HK-2 (cell line): ENCODE data around the gene GASK1A.

Experiments used
- DNase-seq: peaks from one replicate; pipeline ENCODE4 v3.0.0-alpha.2; 2018; ENCODE audit not compliant: unreplicated experiment

Gene GASK1A

DNA sequence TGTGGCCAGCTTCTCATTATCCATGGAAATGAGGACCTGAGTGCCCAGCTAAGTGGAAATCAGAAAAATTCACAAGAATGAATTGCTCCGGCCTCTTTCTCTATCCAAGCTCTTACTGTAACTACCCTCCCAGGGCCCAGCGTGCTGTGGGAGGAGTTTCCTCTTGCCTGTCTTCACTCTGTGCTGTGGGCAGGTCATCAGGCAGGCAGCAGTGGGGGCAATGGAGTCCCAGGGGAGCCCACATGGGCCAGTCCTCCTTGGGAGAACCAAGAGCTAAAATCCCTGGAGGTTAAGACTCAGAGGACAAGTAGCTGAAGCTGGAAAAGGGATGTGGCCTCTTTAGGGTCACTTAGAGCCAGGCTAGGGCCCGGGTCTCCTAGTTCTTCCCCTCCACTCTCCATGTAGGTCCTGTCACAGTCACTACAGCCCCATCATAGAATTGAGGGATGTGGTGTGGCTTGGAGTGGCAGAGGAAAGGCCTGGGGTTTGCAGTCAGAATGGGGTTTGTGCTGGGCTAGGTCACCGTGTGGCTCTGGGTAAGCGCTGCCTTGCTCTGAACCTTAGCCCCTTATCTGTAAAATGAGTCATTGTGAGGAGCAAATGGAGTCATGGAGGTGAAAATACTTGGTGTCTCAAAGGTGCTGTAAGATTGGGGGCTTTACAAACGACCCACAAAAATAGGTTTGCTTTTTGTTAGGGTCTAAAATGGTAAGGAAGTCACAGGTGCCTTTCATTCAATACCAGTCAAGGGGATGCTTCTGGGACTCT lies 3.7 kb downstream of the GASK1A start:
- no peak for DNase-seq

DNA sequence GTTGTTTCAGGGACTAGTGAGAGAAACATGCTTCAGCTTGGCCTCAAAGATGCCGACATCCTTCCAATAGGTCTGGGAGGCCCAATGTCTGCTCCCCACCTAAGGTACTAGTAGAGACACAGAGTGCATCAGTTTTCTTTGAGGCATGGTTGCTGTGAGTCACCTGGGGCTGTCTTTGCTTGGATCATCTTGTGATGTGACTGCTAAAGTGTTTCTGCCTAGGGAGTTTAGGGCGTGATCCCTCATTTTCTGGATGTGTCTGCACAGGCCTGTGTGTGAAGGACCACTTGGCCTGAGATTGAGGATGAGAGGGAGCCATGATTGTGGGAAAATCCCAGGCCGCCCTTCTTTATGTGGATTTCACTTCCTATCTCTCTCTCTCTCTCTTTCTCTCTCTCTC lies 4.8 kb downstream of the GASK1A start:
- DNase-seq: no peak

DNA sequence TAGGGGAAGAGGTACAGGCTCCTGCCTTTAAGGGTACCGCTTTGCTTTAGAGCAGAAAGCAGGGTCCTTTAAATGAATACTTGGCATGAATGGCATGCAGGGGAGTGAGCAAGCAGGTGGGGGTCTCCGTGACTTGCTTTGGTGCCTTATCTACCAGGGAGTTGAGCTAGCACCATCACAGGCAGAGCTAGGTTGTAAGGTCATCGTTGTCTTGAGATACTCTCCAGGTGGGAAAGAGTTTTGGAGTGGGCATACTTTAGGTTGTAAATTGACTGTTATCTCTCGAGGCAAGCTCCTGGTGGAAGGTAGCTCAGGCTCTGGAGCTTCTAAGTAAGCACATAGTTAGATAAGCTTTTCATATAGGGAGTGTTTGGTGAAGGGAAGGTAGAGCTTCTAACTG lies 5.6 kb downstream of the GASK1A start:
- no peak for DNase-seq

DNA sequence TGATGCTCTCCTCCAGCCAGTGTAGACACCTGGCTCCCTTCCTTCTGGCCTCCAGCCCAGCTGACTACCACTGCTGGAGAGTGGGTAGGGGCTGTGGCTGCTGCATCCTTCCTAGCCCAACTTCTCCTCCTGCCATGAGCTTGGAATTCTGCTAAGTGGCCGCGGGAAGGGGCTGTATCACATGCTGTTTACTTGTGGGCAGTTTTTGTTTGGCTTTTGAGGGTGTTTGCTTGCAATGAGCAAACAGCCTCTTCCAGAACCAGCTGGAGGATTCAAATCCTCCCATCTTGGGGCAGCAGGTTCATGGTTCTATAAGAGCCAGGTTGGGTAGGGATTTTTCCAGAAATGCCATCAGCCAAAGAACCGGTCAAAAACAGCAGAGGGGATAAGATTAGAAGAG lies 9.0 kb downstream of the GASK1A start:
- DNase-seq: no peak

DNA sequence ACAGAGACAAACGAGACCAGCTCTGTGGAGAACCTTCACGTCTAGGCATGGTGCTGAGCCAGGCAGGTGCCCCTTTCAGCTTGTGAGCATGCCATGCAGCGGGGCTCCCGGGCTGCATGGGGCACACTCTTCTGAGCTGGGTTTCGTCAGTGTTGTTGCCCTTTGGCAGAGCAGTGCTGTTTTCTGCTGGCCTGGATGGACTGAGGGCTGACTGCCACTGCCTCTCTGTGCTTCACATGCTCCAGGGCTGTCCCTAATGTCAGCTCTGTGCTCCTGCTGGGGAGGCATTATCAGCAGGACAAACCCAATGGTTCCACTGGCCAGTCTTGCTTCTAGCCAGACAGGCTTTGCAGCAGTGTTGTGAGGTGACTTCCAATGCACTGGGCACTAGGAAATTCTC lies 9.5 kb downstream of the GASK1A start:
- DNase-seq: no peak

DNA sequence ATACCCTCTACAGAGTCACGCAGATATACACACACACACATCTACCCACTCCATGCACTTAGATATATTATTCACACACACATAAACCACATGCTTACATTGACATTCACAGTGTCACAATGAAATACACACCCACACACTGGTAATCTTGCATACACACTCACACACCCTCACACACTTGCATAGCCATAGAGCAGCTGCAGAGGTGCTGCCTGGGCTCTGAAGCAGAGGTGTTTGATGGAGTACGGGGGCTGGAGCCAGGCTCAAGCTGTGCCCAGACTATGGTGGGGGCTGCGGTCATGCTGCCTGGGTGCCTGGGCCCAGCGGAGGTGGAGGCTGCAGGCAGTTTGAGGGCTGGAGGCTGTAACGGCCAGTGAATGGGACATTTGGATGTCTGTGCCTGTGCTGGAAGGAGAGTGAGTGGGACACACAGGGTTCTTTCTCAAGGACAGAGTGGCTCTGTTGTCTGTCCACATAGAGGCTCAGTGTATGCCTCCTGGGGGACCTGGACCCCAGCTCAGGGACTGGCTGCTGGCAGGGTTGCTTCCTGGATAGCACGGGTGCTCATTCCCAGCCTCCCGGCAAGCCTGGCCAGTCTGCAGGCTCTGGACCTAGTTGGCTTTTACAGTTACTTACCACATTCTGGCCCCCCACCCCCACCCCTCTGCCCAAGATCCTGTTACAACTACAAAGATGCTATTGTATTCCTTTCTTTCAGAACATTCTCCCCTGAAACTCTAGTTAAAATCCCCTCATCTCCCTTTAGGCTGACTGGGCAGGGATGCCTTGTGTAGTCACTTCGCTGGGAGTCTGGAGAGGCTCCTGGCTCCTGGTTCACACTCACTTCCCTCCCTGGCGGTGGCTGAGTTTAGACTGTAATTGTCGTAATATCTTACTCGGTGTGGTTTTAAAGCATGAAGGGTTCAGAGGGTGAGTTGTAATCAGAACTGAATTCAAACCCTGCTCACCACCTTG lies 12.5 kb downstream of the GASK1A start:
- DNase-seq: no peak

DNA sequence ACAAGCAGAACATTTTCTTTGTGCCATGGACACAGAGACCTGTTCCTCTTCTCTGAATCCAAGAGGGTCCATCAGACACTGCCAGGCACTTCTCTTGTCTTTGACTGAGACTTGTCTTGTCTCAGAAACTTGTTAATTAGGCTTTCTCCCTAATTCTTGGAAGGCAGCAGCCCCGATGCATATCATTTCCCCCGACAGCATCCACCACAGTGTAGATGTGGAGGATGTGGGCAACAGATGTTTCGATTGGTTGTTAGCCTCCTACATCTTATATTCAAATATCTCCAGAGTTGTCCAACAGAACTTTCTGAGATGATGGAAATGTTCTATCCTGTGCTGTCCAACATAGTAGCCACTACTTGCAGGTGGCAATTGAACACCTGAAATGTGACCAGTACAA lies 15.5 kb downstream of the GASK1A start:
- DNase-seq: no peak

DNA sequence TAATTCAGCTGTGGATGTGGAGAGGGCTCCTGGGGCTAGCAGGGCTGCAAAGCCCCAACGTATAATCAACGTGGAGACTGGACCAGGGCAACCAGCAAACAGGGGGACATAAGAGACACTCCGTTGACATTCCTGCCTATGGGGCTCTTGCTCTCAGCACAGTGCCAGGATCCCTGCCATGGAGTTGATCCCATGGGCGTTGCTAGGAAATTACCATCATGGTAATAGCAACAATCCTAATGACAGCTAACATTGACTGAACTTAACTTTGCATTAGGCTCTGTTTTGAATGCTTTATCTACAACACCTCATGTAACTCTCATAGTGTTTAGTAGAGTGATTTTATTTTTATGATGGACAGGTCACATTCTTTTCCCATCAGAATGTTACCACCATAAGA lies 16.9 kb downstream of the GASK1A start:
- DNase-seq: no peak

DNA sequence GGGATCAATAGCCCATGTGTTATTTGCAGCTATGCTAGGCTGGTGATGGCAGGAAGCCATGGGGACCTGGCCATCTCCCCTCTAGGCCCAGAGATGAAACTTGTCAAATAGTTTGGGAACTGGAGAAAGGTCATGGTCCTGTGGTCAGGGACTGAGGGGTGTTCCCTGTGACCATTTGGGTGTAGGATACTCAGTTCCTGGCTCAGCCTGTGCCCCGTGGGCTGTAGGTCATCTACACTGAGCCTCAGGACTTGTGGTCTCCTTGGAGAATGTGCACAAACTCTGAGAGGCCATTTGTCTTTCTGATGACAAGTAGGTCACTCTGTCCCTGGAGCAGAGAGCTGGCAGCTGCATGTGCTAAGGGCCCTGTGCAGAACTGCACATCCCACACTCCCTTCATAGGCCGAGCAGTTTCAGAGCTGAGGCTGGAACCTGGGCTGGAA lies 17.5 kb downstream of the GASK1A start:
- DNase-seq: no peak

DNA sequence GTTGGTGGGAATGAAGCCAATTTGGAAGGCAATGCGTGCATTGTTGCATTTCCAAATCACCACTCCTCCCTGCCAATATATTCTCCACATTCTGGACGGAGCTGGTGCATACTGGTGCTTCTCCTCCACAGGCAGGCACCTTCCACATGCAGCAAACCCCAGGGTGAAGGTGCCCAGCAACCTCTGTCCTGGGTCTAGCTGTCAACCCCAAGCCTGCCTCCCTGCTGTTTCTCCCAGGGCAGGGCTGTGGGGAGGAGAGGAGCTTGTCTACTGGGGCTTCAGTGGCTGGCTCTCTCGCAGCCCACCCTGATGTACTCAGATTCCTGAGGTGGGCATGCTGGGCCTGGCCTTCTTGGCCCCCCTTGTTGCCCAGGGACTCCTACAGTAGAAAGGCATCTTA lies 20.1 kb downstream of the GASK1A start:
- DNase-seq: no peak

DNA sequence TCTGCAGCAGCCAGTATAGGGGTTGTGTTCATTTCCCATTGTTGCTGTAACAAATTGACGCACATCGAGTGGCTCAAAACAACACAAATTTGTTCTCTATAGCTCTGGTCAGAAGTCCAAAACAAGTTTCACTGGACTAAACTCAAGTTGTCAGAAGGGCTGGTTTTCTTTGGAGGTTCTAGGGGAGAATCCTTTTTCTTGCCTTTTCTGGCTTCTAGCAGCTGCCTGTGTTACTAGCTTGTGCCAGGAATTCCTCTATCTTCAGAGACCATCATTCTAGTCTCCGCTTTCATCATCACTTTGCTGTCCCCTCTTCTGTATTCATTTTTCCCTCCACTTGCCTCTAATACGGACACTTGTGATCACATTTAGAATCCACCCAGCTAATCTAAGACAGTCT lies 20.5 kb downstream of the GASK1A start:
- no peak for DNase-seq

DNA sequence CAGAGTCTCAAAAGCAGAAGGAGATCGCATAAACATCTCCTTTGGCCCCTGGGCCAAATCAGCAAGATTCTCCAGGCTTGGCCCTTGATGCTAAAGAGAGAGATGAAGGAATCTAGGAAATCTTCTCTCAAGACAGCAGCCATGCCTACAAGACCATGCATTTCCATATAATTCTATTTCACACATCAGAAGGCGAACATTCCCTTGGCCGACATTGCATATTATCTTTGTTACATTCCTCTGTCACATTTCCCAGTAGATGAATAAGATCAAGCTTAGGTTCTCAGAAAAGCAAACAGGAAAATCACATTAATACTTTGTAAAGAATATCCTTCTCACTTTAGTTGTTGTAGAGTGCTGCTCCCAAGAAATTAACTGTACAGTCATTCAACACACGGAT lies 21.3 kb downstream of the GASK1A start:
- no peak for DNase-seq

DNA sequence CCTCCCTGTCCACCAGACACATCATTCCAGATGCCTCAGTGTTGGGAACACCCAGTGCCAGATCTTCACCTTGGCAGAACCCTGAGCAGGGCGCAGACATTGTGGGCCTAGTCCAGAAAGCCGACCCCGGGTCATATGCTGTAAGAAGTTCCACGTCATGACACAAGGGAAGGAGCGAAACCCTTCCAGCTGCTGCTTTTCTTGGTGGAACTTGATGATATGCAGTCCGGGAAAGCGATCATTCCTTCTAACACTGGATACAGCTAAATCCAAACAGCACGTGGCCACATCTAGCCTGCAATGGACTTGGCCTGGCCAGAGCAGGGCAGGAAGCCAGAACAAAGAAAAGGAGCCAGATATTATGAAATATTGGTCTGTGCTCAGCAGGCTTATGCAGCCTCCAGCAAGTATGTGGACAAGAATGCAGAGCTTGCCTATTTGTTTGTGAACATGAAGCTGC lies 22.0 kb downstream of the GASK1A start:
- no peak for DNase-seq

DNA sequence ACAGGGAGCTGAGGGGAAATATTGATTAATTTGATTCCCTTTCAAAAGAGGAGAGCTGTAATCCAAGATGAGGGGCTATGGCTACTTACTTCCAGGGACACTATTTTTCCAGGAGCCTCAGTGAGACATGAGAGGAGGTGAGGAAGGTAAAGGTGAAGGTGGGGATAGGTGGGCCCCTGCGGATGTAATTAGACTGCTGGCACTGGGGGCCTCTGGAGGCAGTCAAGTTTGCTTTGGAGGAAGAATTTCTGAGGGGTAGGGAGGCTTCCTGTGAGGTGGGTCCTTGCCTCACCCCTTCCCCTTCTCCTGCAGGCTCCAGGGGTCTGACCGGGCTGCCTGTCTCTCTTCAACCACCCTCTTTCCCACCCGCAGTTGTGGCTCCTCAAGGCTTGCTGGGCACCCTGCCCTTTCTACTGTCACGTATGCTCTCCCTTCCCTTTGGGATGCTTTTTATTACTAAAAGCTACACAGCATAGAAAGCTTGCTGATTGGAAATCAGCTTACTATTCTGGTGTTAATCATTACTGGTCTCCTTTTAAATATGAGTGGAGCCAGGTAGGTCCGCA lies 22.5 kb downstream of the GASK1A start:
- no peak for DNase-seq

DNA sequence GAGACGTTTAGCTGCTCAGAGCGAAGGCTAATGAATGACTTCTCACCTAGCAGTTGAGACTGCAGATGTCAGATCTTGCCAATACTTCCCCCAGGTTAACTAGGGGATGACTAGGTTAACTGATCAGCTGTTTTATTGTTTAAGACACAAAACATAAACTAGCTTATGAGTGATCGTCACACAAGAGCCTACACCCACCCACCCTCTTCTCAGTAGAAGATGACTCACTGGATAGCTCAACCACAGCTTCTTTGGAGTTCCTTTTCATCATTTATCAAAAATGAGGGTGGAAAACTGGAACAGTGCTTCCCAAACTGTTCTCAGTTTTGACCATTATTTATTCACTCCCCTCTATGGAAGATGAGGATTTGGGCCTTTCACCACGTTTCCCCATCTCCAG lies 25.2 kb downstream of the GASK1A start:
- DNase-seq: no peak

DNA sequence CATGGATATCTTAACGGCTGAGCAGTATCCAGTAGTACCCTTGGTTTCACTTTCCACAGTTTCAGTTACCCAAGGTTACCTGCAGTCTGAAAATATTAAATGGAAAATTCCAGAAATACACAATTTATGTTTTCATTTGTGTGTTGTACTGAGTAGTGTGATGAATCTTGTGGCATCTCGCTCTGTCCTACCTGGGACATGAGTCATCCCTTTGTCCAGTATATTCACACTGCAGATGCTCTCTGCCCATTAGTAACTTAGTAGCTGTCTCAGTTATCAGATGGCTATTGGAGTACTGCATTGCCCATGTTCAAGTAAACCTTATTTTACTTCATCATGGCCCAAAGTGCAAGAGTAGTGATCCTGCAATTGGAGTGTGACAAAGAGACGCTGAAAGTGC lies 26.1 kb downstream of the GASK1A start:
- no peak for DNase-seq

DNA sequence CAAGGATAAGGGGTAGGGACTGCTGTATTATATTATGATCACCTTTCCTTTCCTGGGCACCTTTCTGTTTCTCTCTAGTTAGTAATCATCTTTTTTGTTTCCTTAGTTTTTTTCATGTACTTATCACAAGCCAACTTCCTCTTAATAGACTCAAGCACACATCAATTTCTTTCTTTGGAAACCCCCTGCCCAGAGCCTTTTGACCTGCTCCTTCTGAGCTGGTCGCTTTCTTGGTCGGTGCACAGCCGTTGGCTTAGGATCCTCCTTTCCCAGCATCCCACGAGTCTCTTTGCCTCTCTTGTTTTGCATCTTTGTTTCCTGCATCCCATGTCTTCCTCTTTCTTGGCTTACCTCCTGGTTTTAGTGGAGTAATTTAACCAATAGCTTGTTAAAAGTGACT lies 26.9 kb downstream of the GASK1A start:
- DNase-seq: no peak

DNA sequence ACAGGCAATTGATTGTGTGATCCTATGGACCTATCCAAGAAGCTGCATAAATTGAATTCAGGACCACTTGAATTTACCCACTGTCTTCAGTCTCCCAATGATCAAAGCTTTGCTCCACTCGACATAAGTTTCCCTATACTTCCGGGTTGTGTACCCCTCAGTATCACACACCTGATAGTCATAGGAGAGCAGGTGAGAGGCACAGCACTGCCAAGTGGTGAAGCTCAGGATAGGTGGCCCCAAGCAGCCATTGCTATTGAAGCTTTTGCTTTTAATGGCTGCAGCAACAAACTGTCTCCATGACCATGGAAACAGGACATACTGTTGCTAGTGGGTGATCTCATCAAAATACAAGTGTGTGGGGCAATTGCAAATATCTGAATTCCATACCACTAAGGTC lies 27.7 kb downstream of the GASK1A start:
- DNase-seq: no peak

DNA sequence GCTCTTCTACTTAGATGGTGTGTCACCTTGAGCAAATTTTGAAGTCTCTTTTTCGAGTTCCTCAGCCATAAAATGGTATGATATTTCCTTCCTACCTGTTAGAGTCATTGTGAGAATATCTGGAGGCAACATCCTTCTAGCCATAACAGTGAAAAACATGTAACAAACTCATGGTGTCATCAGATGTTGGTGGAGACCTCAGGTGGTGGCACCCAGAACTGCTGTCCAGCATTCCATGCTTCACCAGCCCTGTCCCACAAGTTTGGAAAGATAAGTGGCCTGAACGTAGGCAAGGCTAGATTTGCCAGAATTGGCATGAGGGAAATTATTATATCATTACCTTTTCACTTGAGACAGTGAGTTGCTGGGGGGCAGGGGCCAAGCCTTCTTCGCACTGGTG lies 30.4 kb downstream of the GASK1A start:
- no peak for DNase-seq

DNA sequence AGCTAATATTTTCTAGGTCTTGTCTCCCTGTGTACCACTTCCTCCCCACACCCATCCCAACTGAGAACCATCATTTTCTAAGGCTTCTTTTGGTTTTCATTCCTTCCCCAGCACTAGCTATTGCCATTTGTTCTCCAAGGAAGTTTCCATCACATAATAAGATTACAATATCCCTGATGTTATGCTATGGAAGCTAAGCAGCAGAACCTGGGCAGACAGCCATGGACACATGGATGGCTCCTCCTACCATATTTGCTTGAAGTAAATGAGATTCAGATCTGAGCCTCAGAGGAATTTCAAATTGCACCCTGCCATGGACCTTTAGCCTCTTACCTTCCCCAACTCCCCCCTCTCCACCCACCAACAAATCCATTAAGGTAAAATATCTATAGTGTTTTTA lies 31.5 kb downstream of the GASK1A start:
- DNase-seq: no peak

DNA sequence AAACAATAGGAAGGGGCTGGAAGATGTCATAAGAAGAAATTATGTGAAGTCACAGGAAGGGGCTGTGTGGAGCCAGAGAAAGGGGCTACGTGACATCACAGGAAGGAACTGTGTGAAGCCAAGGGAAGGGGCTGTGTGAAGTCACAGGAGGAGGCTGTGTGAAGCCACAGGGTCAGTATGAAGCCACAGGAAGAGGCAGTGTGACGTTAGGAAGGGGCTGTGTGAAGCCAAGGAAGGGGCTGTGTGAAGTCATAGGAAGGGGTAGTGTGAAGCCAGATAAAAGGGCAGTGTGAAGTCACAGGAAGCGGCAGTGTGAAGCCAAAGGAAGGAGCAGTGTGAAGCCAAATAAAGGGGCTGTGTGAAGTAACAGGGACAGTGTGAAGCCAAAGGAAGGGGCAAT lies 32.5 kb downstream of the GASK1A start:
- no peak for DNase-seq

DNA sequence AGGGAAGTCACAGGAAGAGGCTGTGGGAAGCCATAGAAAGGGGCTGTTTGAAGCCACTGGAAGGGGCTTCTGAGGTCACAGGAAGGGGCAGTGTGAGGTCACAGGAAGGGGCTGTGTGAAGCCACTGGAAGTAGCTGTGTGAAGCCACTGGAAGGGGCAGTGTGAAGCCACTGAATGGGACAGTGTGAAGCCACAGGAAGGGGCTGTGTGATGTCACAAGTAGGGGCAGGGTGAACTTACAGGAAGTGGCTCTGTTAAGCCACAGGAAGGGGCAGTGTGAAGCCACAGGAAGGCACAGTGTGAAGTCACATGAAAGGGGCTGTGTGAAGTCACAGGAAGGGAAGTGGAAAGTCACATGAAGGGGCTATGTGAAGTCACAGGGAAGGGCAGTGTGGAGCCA lies 33.1 kb downstream of the GASK1A start:
- DNase-seq: no peak

DNA sequence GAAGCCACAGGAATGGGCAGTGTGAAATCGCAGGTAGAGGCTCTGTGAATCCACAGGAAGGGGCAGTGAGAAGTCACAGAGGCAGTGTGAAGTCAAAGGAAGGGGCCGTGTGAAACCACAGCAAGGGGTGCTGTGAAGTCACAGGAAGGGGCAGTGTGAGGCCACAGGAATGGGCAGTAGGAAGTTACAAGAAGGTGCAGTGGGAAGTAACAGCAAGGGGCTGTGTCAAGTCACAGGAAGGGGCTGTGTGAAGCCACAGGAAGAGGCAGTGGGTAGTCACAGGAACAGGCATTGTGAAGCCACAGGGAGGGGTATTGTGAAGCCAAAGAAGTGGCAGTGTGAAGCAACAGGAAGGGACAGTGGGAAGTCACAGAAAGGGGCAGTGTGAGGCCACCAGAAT lies 34.1 kb downstream of the GASK1A start:
- DNase-seq: no peak
